Right hindlimb (tissue), 1 donor: Measurements from ENCODE around the gene ACKR1.

Experiments
- DNase-seq: peaks from one replicate; pipeline ENCODE4 v3.0.0-alpha.2; 2018

Gene ACKR1

DNA sequence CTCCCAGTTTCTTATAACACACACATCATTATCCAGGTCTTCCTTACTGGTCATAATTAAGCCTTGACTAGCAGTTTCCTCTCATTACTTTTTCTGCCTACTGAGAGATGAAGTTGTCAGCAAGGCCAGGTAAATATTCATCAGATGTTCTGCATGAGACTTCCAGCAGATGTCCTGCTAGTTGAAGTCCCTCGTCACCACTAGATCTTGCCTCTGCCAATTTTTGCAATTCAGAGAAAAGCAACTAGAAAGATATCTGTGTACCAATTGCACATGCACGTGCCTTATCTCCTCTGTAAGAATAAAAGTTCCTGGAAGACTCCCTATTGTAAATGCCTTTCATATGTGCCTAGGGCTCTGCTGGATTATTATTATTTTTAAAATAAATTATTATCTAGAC lies 18.3 kb downstream of the ACKR1 start:
- DNase-seq = no peak

GRCh38 chr1:159228554-159228953 lies 23.9 kb downstream of the ACKR1 start:
- DNase-seq = no peak

- DNase-seq = no peak
These were observed 24.7 kb downstream of the ACKR1 start for GRCh38 chr1:159229260-159229885.

DNA sequence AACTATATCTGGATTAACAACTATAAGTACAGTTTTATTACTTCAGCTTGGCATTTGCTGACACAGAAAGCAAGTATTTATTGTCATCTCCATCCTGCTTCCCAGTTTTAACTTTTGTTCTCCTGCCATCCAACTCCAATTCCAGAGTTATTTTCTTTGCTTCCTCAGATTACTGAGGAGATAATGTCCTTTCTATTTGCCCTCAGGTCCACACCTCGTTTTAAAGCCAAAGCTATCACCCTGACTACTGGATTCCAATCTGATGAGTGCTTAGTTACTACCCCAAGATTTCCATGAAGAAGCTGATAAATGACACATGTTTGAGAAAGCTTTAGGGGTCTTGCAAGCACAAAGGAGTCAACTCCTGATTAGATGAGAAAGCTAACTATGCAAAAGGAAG lies 25.2 kb downstream of the ACKR1 start:
- no peak for DNase-seq

- DNase-seq = no peak
These were observed 35.0 kb downstream of the ACKR1 start for GRCh38 chr1:159239551-159240220.

GRCh38 chr1:159247266-159247665 lies 42.6 kb downstream of the ACKR1 start:
- no peak for DNase-seq

GRCh38 chr1:159248311-159248710 lies 43.6 kb downstream of the ACKR1 start:
- DNase-seq = no peak

GRCh38 chr1:159250638-159251216 lies 46.1 kb downstream of the ACKR1 start:
- DNase-seq = no peak
